Glutamatergic neuron (in vitro differentiated cells): Measurements from ENCODE around the gene CD79A. TPM values are rescaled to one million over a fixed set of nuclear protein-coding genes. Genes with fewer than 3 reads are reported as not detected.

ENCODE experiments used
- DNase-seq: peaks from one replicate; pipeline ENCODE4 v3.0.0; 2022
- H3K27ac Mint-ChIP-seq: one replicate; pipeline ENCODE4 v1.8.0; 2020; ENCODE audit warnings: mild to moderate bottlenecking, mixed read lengths, inconsistent platforms; ENCODE audit not compliant: unreplicated experiment
- H3K27me3 Mint-ChIP-seq: one replicate; pipeline ENCODE4 v1.8.0; 2020; ENCODE audit warnings: mild to moderate bottlenecking, moderate library complexity, mixed read lengths, inconsistent platforms; ENCODE audit not compliant: unreplicated experiment
- H3K36me3 Mint-ChIP-seq: one replicate; pipeline ENCODE4 v1.8.0; 2020; ENCODE audit warnings: mild to moderate bottlenecking, mixed read lengths, inconsistent platforms; ENCODE audit not compliant: unreplicated experiment
- H3K4me1 Mint-ChIP-seq: one replicate; pipeline ENCODE4 v1.8.0; 2020; ENCODE audit warnings: mild to moderate bottlenecking, low read depth, mixed read lengths, inconsistent platforms; ENCODE audit not compliant: unreplicated experiment
- H3K4me3 Mint-ChIP-seq: one replicate; pipeline ENCODE4 v1.8.0; 2020; ENCODE audit warnings: mild to moderate bottlenecking, mixed read lengths, inconsistent platforms; ENCODE audit not compliant: unreplicated experiment
- H3K9me3 Mint-ChIP-seq: one replicate; pipeline ENCODE4 v1.8.0; 2020; ENCODE audit warnings: mild to moderate bottlenecking, moderate library complexity, mixed read lengths, inconsistent platforms; ENCODE audit not compliant: unreplicated experiment
- total RNA-seq: library from RNA; stranded (reverse); fragmentation: NEBNext Ultra II Directional; extraction: Animal tissue kit (Norgen Biotek cat#: 25700); gene quantifications from one replicate; pipeline ENCODE4 v1.2.1, GENCODE V29; 2021; ENCODE audit not compliant: unreplicated experiment
- TF ChIP-seq, protein P1 (sequence below): fragments of 200-600 bp; sonication (generic); IDR thresholded peaks from one replicate; pipeline ENCODE4 v1.5.0; 2021; ENCODE audit not compliant: partially characterized antibody, unreplicated experiment

Gene CD79A
- total RNA-seq, 1 donor from 2014 or later, result not detected

DNA sequence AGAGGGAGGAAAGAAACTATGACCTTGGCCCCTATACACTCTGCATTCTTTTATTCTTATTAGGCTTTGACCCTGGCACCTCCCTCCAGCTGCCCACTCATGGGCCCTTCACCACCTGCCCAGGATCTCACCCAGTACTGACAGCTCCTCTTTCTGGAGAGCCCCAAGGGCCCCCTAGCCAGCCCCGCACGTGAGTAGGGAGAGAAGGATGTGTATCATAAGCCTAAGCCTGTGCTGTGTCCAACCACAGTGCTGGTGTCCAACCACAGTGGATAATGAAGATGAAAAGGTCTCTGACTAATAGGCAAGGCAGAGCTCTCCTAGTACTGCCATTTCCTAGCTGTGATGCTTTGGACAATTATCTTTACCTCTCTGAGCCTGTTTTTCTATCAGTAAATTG lies 28.0 kb upstream of the CD79A start:
- Mint-ChIP-seq H3K9me3 (peaks cover 1% of the 10 kb centered on the region), H3K4me3 (no peak overlapping the region), H3K27ac (no peak overlapping the region), H3K27me3 (peaks cover 4% of the 10 kb centered on the region), H3K36me3 (peaks cover 4% of the 10 kb centered on the region), H3K4me1 (peaks cover 12% of the 10 kb centered on the region)
- DNase-seq, result no peak
- TF ChIP-seq, protein P1, sequence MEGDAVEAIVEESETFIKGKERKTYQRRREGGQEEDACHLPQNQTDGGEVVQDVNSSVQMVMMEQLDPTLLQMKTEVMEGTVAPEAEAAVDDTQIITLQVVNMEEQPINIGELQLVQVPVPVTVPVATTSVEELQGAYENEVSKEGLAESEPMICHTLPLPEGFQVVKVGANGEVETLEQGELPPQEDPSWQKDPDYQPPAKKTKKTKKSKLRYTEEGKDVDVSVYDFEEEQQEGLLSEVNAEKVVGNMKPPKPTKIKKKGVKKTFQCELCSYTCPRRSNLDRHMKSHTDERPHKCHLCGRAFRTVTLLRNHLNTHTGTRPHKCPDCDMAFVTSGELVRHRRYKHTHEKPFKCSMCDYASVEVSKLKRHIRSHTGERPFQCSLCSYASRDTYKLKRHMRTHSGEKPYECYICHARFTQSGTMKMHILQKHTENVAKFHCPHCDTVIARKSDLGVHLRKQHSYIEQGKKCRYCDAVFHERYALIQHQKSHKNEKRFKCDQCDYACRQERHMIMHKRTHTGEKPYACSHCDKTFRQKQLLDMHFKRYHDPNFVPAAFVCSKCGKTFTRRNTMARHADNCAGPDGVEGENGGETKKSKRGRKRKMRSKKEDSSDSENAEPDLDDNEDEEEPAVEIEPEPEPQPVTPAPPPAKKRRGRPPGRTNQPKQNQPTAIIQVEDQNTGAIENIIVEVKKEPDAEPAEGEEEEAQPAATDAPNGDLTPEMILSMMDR, result no peak

DNA sequence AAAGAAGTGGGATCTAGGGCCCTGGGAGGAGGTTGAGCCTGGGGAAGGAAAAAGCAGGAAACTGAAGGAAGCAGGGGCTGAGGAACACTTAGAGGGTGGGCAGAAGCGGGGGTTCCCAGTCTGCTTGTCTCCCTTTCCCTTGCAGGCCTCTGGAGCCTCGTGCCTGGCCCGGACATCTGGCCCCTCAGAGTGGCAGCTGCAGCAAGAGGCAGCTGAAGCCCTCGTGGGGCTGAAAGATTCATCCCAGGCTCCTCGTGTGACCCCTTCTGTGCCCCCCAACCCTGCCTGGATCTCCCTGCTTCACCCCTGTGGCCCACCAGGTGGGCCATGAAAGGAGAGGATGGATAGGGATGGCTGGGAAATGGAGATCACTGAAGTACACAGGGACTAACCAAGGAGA lies 26.7 kb upstream of the CD79A start:
- DNase-seq, result no peak
- Mint-ChIP-seq H3K9me3 (no peaks in the 10 kb centered on the region), H3K27me3 (peaks cover 11% of the 10 kb centered on the region), H3K4me1 (peaks cover 12% of the 10 kb centered on the region), H3K36me3 (no peaks in the 10 kb centered on the region), H3K27ac (no peak overlapping the region), H3K4me3 (no peak overlapping the region)
- TF ChIP-seq, protein P1, result no peak

DNA sequence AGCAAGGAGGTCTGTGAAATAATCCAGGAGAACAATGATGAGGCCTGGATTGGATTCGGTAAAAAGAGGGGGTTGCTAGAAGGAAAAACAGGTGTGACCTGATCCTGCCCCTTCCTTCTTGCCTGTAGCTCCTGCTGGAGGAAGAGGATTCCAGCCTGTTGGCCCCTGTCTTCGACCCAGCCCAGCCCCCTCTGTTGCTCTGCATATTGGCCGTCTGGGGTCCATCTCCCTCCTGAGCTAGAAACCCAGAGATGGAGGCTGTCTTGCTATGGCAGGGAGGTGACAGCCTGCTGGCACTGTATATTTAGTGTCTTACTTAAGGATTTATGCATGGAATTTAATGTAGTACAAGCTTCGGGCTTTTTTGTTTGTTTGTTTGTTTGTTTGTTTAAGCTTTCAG lies 25.6 kb upstream of the CD79A start:
- DNase-seq, result no peak
- no peaks in the 10 kb centered on the region for H3K9me3 Mint-ChIP-seq
- H3K27me3 Mint-ChIP-seq, result peaks cover 7% of the 10 kb centered on the region
- H3K36me3 Mint-ChIP-seq, result no peaks in the 10 kb centered on the region
- peaks cover 12% of the 10 kb centered on the region for H3K4me1 Mint-ChIP-seq
- no peak overlapping the region for H3K4me3 Mint-ChIP-seq
- TF ChIP-seq, protein P1, result no peak
- no peak overlapping the region for H3K27ac Mint-ChIP-seq

DNA sequence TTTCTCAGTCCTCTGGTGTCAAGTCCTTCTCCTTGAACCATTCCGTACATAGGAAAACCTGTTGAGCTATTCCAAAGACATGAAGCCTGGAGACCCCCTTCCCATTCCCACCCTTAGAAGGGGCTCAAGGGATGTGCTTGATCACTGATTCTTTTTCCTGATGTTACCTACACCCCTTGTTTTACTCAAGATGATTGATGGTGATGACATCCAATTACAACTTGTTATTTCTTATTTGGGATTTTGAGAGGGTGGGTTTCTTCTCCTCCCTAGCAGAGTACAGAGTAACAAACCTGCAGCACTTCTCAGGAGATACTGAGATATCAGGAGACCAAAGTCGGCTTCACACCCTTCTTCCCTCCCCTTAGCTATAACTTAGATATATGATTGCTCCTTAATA lies 23.7 kb upstream of the CD79A start:
- TF ChIP-seq, protein P1, result no peak
- H3K27ac Mint-ChIP-seq, result no peak overlapping the region
- H3K27me3 Mint-ChIP-seq, result peaks cover 7% of the 10 kb centered on the region
- H3K9me3 Mint-ChIP-seq, result no peaks in the 10 kb centered on the region
- no peak for DNase-seq
- peaks cover 12% of the 10 kb centered on the region for H3K4me1 Mint-ChIP-seq
- no peak overlapping the region for H3K4me3 Mint-ChIP-seq
- H3K36me3 Mint-ChIP-seq, result no peaks in the 10 kb centered on the region

DNA sequence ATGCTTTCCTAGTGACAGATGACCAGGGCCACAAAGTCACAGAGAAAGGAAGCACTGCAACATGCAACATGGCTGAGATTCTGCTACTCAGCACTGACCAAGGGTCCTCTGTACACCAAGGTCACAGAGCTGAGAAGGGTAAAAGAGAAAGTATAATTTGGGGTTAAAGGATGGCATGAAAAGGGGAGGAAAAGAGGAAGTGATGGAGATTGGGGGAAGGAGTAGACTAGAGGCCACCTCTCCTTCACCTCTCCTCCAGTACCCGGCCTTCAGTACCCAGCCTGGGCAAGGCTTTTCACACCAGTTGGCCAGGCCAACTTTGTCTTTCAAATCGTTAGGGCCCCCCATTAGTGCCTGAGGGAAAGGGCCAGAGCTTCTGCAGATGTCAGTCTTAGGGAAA lies 23.3 kb upstream of the CD79A start:
- no peak overlapping the region for H3K4me3 Mint-ChIP-seq
- no peak overlapping the region for H3K27ac Mint-ChIP-seq
- H3K9me3 Mint-ChIP-seq, result no peaks in the 10 kb centered on the region
- DNase-seq, result no peak
- TF ChIP-seq, protein P1, result no peak
- peaks cover 12% of the 10 kb centered on the region for H3K4me1 Mint-ChIP-seq
- no peaks in the 10 kb centered on the region for H3K36me3 Mint-ChIP-seq
- H3K27me3 Mint-ChIP-seq, result peaks cover 7% of the 10 kb centered on the region
